ENCODE measurements around the gene PLXDC2.
A peak's percentile ranks its signal among the peaks of the same experiment; 100 is the strongest.
"Not testable (repeated sequence)": the region's sequence is repeated elsewhere in the genome, so short reads cannot be mapped to it uniquely, and the experiment has no call there.

The PLXDC2 gene

GRCh38 chr10:19816411-19817230, at the start of gene PLXDC2:
Gene PLXDC2 (plus strand): TSS chr10:19816432.
- peak; percentile 13 for DNase-seq (ENCODE audit: low spot score)

DNA sequence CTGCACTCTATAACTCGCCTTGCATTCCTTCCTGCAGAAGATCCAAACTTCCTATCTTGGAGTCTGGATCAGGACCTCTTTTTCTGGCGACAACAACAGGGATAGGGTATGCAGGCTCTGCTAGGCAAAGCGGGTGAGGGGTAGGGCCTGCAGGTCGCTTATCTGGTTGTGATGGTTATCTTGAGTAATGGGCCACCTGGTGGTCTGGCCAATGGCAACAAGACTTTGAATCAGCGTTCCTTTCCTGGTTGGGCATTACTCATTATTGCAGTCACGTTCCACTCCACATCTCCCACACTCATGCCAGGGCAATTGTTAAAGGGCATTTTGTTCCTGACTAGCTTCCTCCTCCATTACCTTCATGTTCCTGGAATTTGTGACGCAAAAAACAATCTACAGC, 48.4 kb upstream of the PLXDC2 start:
- DNase-seq (ENCODE audit: low spot score), result peak; percentile 25

GRCh38 chr10:19769826-19770225, 46.4 kb upstream of the PLXDC2 start:
- not testable (repeated sequence) for DNase-seq (ENCODE audit: low spot score)

DNA sequence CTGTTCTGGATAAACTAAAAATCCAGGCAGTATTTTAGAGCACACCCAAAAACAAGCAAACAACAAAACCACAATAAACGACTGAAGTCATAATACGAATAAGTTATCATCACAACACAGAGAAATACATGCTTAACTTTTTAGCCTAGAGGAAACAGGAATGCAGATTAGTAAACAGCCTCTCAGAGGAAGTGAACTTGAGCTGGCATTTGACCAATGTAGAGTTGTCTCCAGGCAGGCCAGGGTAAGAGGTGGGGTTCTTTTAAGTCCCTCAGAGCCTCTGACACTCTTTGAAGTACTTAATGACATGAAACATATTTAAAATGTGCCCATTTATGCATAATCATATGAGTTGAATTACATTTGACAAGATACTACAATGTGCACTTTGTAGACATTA, 43.3 kb upstream of the PLXDC2 start:
- DNase-seq (ENCODE audit: low spot score), result no peak

- no peak for DNase-seq (ENCODE audit: low spot score)
These were observed 40.9 kb upstream of the PLXDC2 start for GRCh38 chr10:19775296-19775695.

DNA sequence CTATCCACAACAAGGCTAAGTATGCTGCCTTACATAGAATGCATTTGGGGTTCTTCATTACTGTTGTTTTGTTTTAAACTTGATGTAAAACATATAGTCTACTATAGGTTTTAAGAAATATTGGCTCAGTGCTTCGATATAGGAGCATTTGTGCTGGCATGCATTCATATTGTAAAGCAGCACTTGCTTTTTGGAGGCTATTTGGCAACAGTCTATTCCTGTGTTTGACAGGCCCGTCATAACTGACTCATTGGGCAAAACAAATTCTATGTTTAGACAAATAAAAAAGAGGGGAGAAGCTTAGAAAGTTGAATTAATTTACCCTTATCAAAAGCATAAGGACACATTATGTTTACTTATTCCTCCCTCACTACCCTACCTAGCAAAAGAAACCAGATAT, 38.4 kb upstream of the PLXDC2 start:
- DNase-seq (ENCODE audit: low spot score), result no peak

- DNase-seq (ENCODE audit: low spot score), result no peak
These were observed 37.2 kb upstream of the PLXDC2 start for GRCh38 chr10:19778996-19779395.

GRCh38 chr10:19782430-19783089, 33.7 kb upstream of the PLXDC2 start:
- DNase-seq (ENCODE audit: low spot score), result no peak

GRCh38 chr10:19783721-19784120, 32.5 kb upstream of the PLXDC2 start:
- no peak for DNase-seq (ENCODE audit: low spot score)

DNA sequence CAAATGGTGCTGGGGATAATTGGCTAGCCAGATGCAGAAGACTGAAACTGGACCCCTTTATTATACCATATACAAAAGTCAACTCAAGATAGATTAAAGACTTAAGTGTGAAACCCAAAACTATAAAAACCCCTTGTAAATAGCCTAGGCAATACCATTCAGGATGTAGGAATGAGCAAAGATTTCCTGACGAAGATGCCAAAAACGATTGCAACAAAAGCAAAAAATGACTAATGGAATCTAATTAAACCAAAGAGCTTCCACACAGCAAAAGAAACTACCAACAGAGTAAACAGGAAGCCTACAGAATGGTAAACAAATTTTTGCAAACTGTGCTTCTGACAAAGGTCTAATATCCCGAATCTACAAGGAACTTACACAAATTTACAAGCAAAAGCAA, 30.9 kb upstream of the PLXDC2 start:
- DNase-seq (ENCODE audit: low spot score), result no peak

DNA sequence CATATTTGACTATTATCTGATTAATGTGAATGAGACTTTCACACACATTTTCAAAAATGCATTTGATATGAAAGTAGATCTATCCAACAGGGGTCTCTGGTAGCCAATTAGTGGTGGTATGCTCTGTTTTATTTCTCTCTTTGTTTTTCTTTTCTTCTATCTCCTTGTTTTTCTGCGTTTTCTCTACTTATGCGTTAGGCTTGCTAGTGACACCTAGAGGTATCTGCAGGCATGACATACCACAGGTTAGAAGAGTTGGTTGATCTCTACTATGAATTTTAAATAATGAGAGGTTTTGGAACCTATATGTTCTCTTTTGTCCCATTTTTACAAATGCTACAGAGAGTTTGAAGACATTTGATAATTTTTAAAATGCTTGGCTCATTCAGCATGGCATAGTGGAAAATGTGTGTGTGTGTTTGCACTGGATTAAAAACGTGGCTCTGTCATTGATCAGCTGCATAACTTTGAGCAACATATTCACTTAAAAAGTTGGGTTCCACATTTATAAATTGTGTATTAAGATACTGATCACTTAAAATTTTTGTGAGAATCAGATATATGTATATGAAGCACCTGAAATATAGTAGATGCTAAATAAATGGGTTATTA, 28.1 kb upstream of the PLXDC2 start:
- peak; percentile 29 for DNase-seq (ENCODE audit: low spot score)

GRCh38 chr10:19788902-19789301, 27.3 kb upstream of the PLXDC2 start:
- DNase-seq (ENCODE audit: low spot score), result no peak

GRCh38 chr10:19789607-19790006, 26.6 kb upstream of the PLXDC2 start:
- no peak for DNase-seq (ENCODE audit: low spot score)

- no peak for DNase-seq (ENCODE audit: low spot score)
These were observed 25.2 kb upstream of the PLXDC2 start for GRCh38 chr10:19791032-19791431.

- no peak for DNase-seq (ENCODE audit: low spot score)
These were observed 20.5 kb upstream of the PLXDC2 start for GRCh38 chr10:19795684-19796083.

GRCh38 chr10:19800161-19800560, 16.1 kb upstream of the PLXDC2 start:
- DNase-seq (ENCODE audit: low spot score), result no peak

DNA sequence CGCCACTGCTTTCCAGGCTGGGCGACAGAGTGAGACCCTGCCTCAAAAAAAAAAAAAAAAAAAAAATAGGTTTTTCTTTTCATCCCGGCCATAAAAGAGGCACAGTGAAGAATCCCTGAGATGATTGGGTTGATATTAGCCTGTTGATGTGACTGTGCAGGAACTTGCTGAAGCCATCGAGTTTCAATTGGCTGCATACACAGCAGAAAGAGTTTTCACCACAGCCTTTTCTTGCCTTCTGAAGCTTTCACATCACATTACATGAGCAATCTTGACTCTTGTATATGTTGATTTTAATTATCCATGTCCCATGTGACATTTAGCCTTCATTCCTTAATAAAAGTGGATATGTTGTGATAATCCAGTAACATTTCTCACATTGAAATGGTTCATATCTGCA, 14.9 kb upstream of the PLXDC2 start:
- DNase-seq (ENCODE audit: low spot score), result no peak

GRCh38 chr10:19803676-19804075, 12.6 kb upstream of the PLXDC2 start:
- DNase-seq (ENCODE audit: low spot score), result no peak

- no peak for DNase-seq (ENCODE audit: low spot score)
These were observed 6.8 kb upstream of the PLXDC2 start for GRCh38 chr10:19809481-19809880.

DNA sequence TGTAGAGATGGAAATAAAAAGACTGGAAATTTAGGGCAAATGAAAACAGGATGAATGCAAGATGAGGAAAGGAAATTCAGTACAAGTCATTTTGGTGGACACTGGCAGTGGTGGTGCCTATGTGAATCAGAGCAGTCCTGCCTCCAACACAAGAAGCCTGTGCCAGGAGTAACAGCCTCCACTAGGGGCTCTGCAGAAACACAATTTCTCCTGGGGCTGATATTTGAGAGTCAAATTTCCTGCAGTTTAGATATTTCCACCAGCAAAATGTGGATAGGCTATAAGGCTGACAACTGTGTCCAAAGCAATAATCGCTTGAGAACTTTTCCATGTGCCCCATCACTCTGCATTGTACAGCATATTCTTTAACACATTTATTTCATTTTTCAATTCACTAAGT, 4.7 kb upstream of the PLXDC2 start:
- peak; percentile 43 for DNase-seq (ENCODE audit: low spot score)

DNA sequence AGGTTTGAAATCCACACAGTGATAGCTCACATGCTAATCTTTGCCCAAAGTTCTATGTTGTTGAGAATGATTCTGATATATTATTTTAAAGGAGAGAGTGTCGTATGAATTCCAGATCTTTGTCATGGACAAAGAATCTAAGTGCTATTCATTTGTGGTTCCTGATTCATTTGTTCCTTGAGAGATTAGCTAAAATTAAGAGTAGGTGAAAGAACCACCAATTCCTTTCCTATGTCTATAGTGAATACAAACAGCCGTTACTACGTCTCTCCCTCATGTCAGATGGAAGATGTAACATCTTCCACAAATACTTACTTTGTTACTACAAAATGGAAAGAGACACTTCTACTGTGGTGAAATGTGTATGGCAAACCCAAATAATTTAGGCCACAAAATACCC, 3.3 kb upstream of the PLXDC2 start:
- no peak for DNase-seq (ENCODE audit: low spot score)

- DNase-seq (ENCODE audit: low spot score), result no peak
These were observed 1.0 kb upstream of the PLXDC2 start for GRCh38 chr10:19815036-19815730.

All from iPS-NIHi11 (cell line).